ENCODE measurements around the gene ELOVL5. TPM values are rescaled to one million over a fixed set of nuclear protein-coding genes. Genes with fewer than 3 reads are reported as not detected.
"Not testable (repeated sequence)": the region's sequence is repeated elsewhere in the genome, so short reads cannot be mapped to it uniquely, and the experiment has no call there.

The ELOVL5 gene
- total RNA-seq, 1 experiment from 2014 or later = 218 TPM

DNA sequence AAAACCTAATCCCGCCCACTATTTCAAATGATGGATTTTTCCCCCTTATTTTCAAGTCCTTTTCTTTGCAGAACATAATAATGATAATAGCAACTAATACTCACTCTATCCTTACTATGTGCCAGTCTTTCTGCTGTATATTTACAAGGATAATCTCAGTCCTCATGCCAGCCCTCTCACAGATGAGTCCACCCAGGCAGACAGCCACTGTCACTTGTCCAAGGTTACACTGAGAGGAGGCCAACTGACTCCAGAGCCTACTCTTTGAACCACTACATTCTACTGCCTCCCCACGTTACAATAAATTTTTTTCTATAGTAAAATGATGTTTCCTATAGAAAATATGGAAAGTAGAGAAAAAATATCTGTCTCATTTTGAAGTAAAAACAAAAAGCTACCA lies 30.9 kb downstream of the ELOVL5 start:
- ChIA-PET POLR2A (no interaction called here), CTCF (no interaction called here)
- Histone ChIP-seq H3K36me3 (ENCODE audit: control insufficient read depth, insufficient read depth, low read length) (no peaks in the 10 kb centered on the region), H3K4me1 (ENCODE audit: control insufficient read depth, insufficient read depth, low read length) (peaks cover 72% of the 10 kb centered on the region), H3K27ac (ENCODE audit: low read length) (peak overlapping the region; percentile 30; the same call in 1 of the 2 replicates), H3K27me3 (ENCODE audit: control insufficient read depth, insufficient read depth, low read length) (no peaks in the 10 kb centered on the region), H3K9me3 (ENCODE audit: control insufficient read depth, insufficient read depth, low read depth, low read length) (no peaks in the 10 kb centered on the region), H3K4me3 (ENCODE audit: low read depth in 2 of 2, low read length in 2 of 2) (no peak overlapping the region)
- ATAC-seq (no peak), DNase-seq (ENCODE audit: low read depth, low spot score) (no peak)
- TF ChIP-seq, protein P1, sequence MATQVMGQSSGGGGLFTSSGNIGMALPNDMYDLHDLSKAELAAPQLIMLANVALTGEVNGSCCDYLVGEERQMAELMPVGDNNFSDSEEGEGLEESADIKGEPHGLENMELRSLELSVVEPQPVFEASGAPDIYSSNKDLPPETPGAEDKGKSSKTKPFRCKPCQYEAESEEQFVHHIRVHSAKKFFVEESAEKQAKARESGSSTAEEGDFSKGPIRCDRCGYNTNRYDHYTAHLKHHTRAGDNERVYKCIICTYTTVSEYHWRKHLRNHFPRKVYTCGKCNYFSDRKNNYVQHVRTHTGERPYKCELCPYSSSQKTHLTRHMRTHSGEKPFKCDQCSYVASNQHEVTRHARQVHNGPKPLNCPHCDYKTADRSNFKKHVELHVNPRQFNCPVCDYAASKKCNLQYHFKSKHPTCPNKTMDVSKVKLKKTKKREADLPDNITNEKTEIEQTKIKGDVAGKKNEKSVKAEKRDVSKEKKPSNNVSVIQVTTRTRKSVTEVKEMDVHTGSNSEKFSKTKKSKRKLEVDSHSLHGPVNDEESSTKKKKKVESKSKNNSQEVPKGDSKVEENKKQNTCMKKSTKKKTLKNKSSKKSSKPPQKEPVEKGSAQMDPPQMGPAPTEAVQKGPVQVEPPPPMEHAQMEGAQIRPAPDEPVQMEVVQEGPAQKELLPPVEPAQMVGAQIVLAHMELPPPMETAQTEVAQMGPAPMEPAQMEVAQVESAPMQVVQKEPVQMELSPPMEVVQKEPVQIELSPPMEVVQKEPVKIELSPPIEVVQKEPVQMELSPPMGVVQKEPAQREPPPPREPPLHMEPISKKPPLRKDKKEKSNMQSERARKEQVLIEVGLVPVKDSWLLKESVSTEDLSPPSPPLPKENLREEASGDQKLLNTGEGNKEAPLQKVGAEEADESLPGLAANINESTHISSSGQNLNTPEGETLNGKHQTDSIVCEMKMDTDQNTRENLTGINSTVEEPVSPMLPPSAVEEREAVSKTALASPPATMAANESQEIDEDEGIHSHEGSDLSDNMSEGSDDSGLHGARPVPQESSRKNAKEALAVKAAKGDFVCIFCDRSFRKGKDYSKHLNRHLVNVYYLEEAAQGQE (IDR thresholded peaks at IDR 0.05; ENCODE audit: insufficient read depth in 1 of 2, low read depth in 2 of 2, low read length in 1 of 2) = no peak
- no peak for TF ChIP-seq TCF7L2 (IDR thresholded peaks at IDR 0.05; ENCODE audit: low read depth, low read length)
- no peak for TF ChIP-seq POLR2AphosphoS5 (IDR thresholded peaks at IDR 0.05; ENCODE audit: low read depth, low read length)
- TF ChIP-seq SIN3A (IDR thresholded peaks at IDR 0.05; ENCODE audit: borderline replicate concordance, insufficient read depth, low read depth, low read length) = no peak
- TF ChIP-seq, protein P2, sequence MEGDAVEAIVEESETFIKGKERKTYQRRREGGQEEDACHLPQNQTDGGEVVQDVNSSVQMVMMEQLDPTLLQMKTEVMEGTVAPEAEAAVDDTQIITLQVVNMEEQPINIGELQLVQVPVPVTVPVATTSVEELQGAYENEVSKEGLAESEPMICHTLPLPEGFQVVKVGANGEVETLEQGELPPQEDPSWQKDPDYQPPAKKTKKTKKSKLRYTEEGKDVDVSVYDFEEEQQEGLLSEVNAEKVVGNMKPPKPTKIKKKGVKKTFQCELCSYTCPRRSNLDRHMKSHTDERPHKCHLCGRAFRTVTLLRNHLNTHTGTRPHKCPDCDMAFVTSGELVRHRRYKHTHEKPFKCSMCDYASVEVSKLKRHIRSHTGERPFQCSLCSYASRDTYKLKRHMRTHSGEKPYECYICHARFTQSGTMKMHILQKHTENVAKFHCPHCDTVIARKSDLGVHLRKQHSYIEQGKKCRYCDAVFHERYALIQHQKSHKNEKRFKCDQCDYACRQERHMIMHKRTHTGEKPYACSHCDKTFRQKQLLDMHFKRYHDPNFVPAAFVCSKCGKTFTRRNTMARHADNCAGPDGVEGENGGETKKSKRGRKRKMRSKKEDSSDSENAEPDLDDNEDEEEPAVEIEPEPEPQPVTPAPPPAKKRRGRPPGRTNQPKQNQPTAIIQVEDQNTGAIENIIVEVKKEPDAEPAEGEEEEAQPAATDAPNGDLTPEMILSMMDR (IDR thresholded peaks at IDR 0.05) = no peak
- in situ Hi-C loops (cut with HindIII; ENCODE audit: low pct_unique_long_range_greater_than_20kb, low sequenced_read_pairs) (no loop called here), intact Hi-C loops (cut with micrococcal nuclease; ENCODE audit: unreplicated experiment) (no loop called here)
- BruUV-seq (replicated peaks) = no TSS peak

GRCh38 chr6:53317299-53317698 lies 31.5 kb downstream of the ELOVL5 start:
- CTCF ChIA-PET; BruUV-seq (replicated peaks); H3K27ac ChIP-seq (ENCODE audit: low read length); intact Hi-C loops (cut with micrococcal nuclease; ENCODE audit: unreplicated experiment); DNase-seq (ENCODE audit: low read depth, low spot score); POLR2A ChIA-PET; H3K9me3 ChIP-seq (ENCODE audit: control insufficient read depth, insufficient read depth, low read depth, low read length); H3K36me3 ChIP-seq (ENCODE audit: control insufficient read depth, insufficient read depth, low read length); in situ Hi-C loops (cut with HindIII; ENCODE audit: low pct_unique_long_range_greater_than_20kb, low sequenced_read_pairs); H3K27me3 ChIP-seq (ENCODE audit: control insufficient read depth, insufficient read depth, low read length); ATAC-seq; H3K4me3 ChIP-seq (ENCODE audit: low read depth in 2 of 2, low read length in 2 of 2): not testable (repeated sequence)
- peaks cover 72% of the 10 kb centered on the region for H3K4me1 ChIP-seq (ENCODE audit: control insufficient read depth, insufficient read depth, low read length)

DNA sequence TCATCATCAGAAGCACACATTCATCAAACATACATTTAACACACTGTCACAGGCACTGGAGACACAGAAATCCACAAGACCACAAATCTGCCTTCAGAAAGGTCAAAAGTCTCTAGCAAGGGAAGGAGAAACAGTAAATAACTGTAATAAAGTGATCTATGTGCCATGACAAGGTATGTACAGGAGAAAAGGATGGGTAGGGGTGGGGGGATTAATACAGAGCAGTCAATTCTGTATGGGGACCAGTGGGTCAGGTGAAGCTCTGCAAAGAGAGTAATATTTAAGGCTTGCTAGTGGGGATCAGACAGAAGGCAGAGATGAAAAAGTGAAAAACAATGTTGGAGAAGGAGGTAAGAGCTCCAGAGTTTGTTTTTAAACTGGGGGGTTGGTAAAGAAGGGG lies 32.6 kb downstream of the ELOVL5 start:
- no peak for ATAC-seq
- Histone ChIP-seq H3K4me1 (ENCODE audit: control insufficient read depth, insufficient read depth, low read length) (peaks cover 70% of the 10 kb centered on the region), H3K4me3 (ENCODE audit: low read depth in 2 of 2, low read length in 2 of 2) (no peak overlapping the region), H3K27ac (ENCODE audit: low read length) (peak overlapping the region; percentile 71), H3K27me3 (ENCODE audit: control insufficient read depth, insufficient read depth, low read length) (no peaks in the 10 kb centered on the region), H3K9me3 (ENCODE audit: control insufficient read depth, insufficient read depth, low read depth, low read length) (no peaks in the 10 kb centered on the region), H3K36me3 (ENCODE audit: control insufficient read depth, insufficient read depth, low read length) (no peaks in the 10 kb centered on the region)
- in situ Hi-C loops (cut with HindIII; ENCODE audit: low pct_unique_long_range_greater_than_20kb, low sequenced_read_pairs) (no loop called here), intact Hi-C loops (cut with micrococcal nuclease; ENCODE audit: unreplicated experiment) (no loop called here)
- POLR2A ChIA-PET = no interaction called here
- TF ChIP-seq, protein P2 (IDR thresholded peaks at IDR 0.05) = no peak
- TF ChIP-seq SIN3A (IDR thresholded peaks at IDR 0.05; ENCODE audit: borderline replicate concordance, insufficient read depth, low read depth, low read length) (no peak), TCF7L2 (IDR thresholded peaks at IDR 0.05; ENCODE audit: low read depth, low read length) (no peak), POLR2AphosphoS5 (IDR thresholded peaks at IDR 0.05; ENCODE audit: low read depth, low read length) (no peak)
- TF ChIP-seq, protein P1 (IDR thresholded peaks at IDR 0.05; ENCODE audit: insufficient read depth in 1 of 2, low read depth in 2 of 2, low read length in 1 of 2) = no peak
- BruUV-seq (replicated peaks) = no TSS peak
- CTCF ChIA-PET = no interaction called here
- no peak for DNase-seq (ENCODE audit: low read depth, low spot score)
